GM21723 (cell line): ENCODE measurements around the gene CHAD.
"Not testable (repeated sequence)": the region's sequence is repeated elsewhere in the genome, so short reads cannot be mapped to it uniquely, and the experiment has no call there.

Experiments
- ATAC-seq: cut with Tn5 transposase; IDR thresholded peaks from one replicate; pipeline ENCODE4 v1.9.1; 2021; ENCODE audit warnings: mild to moderate bottlenecking, moderate library complexity; ENCODE audit not compliant: unreplicated experiment

CHAD gene

GRCh38 chr17:50432125-50432762 lies 36.4 kb downstream of the CHAD start:
- ATAC-seq: no peak

- ATAC-seq: no peak
Observed at GRCh38 chr17:50430821-50431618, 37.7 kb downstream of the CHAD start.

GRCh38 chr17:50429793-50430192 lies 38.9 kb downstream of the CHAD start:
- ATAC-seq: no peak

GRCh38 chr17:50428831-50429424 lies 39.8 kb downstream of the CHAD start:
- no peak for ATAC-seq

GRCh38 chr17:50428126-50428525 lies 40.6 kb downstream of the CHAD start:
- ATAC-seq: not testable (repeated sequence)

- ATAC-seq: peak; percentile 30
Observed at GRCh38 chr17:50426814-50427787, 41.6 kb downstream of the CHAD start.

- peak; percentile 9 for ATAC-seq
Observed at GRCh38 chr17:50426472-50426782, 42.3 kb downstream of the CHAD start.

- ATAC-seq: peak; percentile 59
Observed at GRCh38 chr17:50425682-50426471, 42.8 kb downstream of the CHAD start, which contains the start of gene ACSF2. ACSF2 (plus strand) TSS chr17:50426218; CDS start chr17:50426262, 44 bp downstream.

- peak; percentile 11 for ATAC-seq
Observed at GRCh38 chr17:50424996-50425681, 43.5 kb downstream of the CHAD start.

- ATAC-seq: no peak
Observed at GRCh38 chr17:50424246-50424995, 44.3 kb downstream of the CHAD start.

GRCh38 chr17:50423553-50424159 lies 45.0 kb downstream of the CHAD start:
- ATAC-seq: no peak

- ATAC-seq: no peak
Observed at GRCh38 chr17:50422738-50423137, 45.9 kb downstream of the CHAD start.

GRCh38 chr17:50421308-50422051 lies 47.2 kb downstream of the CHAD start:
- peak; percentile 49 for ATAC-seq

- ATAC-seq: no peak
Observed at GRCh38 chr17:50420419-50421112, 48.1 kb downstream of the CHAD start.

GRCh38 chr17:50419577-50419976 lies 49.1 kb downstream of the CHAD start:
- not testable (repeated sequence) for ATAC-seq

GRCh38 chr17:50414808-50415207 lies 53.9 kb downstream of the CHAD start:
- no peak for ATAC-seq
